Stimulated activated CD4-positive, alpha-beta T cell treated with anti-CD3 and anti-CD28 coated beads, Interleukin-15, amount 100 ng/mL, for 48 hours (primary cell): ENCODE data around the gene NRXN3.

Experiments used
- DNase-seq, 2 donors: peaks; one replicate each; pipeline ENCODE4 v3.0.0-alpha.2; 2020; ENCODE audit warnings: low read depth in 2 of 2

The NRXN3 gene

GRCh38 chr14:78170203-78170602 is at the start of gene NRXN3:
TSS of gene NRXN3 (plus strand) at chr14:78170373. CDS start at chr14:78243094, 72,721 bp downstream.
- no peak for DNase-seq

GRCh38 chr14:78122436-78122835 is 47.7 kb upstream of the NRXN3 start:
- DNase-seq = no peak

GRCh38 chr14:78123650-78124253 is 46.4 kb upstream of the NRXN3 start:
- no peak for DNase-seq

GRCh38 chr14:78127961-78128360 is 42.2 kb upstream of the NRXN3 start:
- no peak for DNase-seq

GRCh38 chr14:78129375-78129774 is 40.8 kb upstream of the NRXN3 start:
- no peak for DNase-seq

GRCh38 chr14:78130356-78130755 is 39.8 kb upstream of the NRXN3 start:
- DNase-seq = no peak

GRCh38 chr14:78131201-78131600 is 39.0 kb upstream of the NRXN3 start:
- no peak for DNase-seq

GRCh38 chr14:78131616-78132015 is 38.6 kb upstream of the NRXN3 start:
- no peak for DNase-seq

GRCh38 chr14:78135450-78135891 is 34.7 kb upstream of the NRXN3 start:
- no peak for DNase-seq

- no peak for DNase-seq
These were observed 33.5 kb upstream of the NRXN3 start for GRCh38 chr14:78136695-78137094.

- DNase-seq = no peak
These were observed 28.6 kb upstream of the NRXN3 start for GRCh38 chr14:78141590-78141989.

GRCh38 chr14:78142998-78143397 is 27.2 kb upstream of the NRXN3 start:
- DNase-seq = no peak

- DNase-seq = no peak
These were observed 26.6 kb upstream of the NRXN3 start for GRCh38 chr14:78143489-78144145.

- DNase-seq = no peak
These were observed 17.7 kb upstream of the NRXN3 start for GRCh38 chr14:78152201-78153063.

- no peak for DNase-seq
These were observed 17.2 kb upstream of the NRXN3 start for GRCh38 chr14:78153064-78153341.

- no peak for DNase-seq
These were observed 15.3 kb upstream of the NRXN3 start for GRCh38 chr14:78154827-78155226.

- DNase-seq = no peak
These were observed 14.0 kb upstream of the NRXN3 start for GRCh38 chr14:78156196-78156595.

GRCh38 chr14:78157494-78158437 is 12.4 kb upstream of the NRXN3 start:
- DNase-seq = no peak

GRCh38 chr14:78162202-78162601 is 8.0 kb upstream of the NRXN3 start:
- no peak for DNase-seq

- DNase-seq = no peak
These were observed 5.8 kb upstream of the NRXN3 start for GRCh38 chr14:78164226-78164853.

GRCh38 chr14:78172428-78172827 is 2.3 kb downstream of the NRXN3 start:
- DNase-seq = no peak
